ENCODE data around the gene OR10H4.
"Not testable (repeated sequence)": the region's sequence is repeated elsewhere in the genome, so short reads cannot be mapped to it uniquely, and the experiment has no call there.

The OR10H4 gene, protein sequence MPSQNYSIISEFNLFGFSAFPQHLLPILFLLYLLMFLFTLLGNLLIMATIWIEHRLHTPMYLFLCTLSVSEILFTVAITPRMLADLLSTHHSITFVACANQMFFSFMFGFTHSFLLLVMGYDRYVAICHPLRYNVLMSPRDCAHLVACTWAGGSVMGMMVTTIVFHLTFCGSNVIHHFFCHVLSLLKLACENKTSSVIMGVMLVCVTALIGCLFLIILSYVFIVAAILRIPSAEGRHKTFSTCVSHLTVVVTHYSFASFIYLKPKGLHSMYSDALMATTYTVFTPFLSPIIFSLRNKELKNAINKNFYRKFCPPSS

DNA sequence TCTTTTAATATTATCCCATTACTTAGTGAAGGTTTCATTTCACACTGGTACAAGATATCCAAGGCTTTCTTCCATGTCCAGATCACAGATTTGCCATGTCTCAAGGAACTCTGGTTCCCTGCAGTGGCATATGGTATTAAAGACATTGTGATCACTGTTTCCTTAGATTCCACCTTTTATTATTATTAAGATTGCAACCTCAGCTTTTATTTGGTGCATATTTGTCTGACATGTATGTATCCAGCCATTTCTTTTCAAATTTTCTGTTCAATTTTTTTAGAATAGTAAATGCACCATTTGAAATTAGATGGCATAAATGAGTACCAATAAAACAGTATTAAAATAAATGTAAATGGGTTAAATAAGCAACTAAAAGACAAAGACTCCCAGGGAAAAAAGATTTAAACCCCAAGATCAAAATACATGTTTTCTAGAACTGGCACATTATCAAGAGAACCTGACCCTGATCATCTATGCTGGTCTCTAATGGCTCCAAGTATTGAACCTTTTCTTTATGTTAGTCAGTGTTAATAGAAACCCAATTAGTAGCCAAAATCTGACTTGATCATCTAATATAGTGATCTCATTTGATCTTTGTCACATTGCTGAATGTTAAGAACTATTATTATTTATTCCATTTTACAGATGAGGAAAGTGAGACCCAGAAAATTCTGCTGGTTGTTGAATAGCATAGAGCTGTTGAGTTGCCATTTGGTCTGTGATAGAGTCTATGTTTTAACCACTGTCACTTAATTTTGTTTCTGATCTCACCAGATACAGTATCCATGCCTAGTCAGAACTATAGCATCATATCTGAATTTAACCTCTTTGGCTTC is at the start of gene OR10H4:
OR10H4 (plus strand) TSS at position 786 of the 836 bp plus-strand sequence; CDS start at position 786, 0 bp downstream.
- DNase-seq: no peak

DNA sequence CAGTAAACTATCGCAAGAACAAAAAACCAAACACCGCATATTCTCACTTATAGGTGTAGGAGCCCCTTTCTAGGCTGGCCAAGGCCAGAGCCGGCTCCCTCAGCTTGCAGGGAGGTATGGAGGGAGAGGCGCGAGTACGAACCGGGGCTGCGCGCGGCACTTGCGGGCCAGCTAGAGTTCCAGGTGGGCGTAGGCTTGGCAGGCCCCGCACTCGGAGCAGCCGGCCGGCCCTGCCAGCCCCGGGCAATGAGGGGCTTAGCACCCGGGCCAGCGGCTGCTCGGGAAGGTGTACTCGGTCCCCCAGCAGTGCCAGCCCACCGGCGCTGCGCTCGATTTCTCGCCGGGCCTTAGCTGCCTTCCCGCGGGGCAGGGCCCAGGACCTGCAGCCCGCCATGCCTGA is 49.2 kb upstream of the OR10H4 start:
- not testable (repeated sequence) for DNase-seq

DNA sequence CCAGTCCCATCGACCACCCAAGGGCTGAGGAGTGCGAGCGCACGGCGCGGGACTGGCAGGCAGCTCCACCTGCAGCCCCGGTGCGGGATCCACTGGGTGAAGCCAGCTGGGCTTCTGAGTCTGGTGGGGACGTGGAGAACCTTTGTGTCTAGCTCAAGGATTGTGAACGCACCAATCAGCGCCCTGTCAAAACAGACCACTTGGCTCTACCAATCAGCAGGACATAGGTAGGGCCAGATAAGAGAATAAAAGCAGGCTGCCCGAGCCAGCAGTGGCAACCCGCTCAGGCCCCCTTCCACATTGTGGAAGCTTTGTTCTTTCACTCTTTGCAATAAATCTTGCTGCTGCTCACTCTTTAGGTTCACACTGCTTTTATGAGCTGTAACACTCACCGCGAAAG is 48.8 kb upstream of the OR10H4 start:
- not testable (repeated sequence) for DNase-seq

DNA sequence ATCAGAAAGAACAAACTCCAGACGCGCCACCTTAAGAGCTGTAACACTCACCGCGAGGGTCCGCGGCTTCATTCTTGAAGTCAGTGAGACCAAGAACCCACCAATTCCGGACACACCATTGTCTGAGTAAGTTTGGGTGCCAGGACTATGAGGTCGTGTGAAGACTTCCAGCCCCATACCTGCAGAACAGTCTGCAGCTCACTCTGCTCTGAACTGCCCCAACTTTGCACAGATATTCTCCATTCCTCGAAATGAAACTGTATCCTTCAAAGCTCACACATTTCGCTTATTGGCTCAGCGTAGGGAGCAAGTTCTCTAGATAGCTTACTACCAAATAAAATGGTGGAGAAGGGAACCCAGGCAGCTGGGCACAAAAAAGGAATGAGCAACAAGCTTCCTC is 48.3 kb upstream of the OR10H4 start:
- no peak for DNase-seq

DNA sequence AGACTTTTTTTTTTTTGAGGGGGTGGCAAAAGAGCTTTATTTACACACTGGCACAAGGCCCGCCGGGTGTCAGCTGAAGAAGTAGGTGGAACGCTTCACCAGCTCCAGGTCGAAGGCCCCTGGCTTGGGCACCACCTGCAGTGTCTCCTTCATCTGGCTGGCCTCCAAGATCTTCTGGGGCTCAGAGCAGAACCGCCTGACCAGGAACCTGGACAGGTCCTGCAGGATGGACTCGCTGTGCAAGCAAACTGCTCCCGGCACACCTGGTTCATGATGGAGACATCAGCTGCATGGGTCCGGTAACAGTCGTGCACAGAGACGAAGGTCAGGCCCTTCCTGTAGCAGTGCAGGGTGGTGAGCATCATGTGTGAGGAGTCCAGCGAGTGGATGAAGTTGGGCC is 46.6 kb upstream of the OR10H4 start:
- DNase-seq: no peak

DNA sequence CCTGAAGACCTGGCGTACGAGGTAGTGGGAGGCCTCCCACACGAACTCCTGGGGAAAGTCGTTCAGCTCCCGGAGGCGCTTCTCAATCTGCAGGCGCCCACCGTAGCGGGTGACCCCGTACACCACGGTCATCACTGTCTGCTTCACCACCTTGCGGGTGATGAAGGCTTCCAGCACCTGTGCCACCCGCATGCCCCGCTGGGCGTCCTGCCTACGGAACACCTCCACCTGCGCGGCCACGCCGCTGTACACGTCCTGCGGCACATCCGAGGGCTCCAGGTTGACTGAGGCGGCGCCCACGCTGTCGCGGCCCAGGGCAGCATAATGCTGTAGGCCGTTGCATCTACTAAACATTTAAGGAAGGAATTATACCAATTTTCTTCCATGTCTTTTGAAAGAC is 45.9 kb upstream of the OR10H4 start:
- not testable (repeated sequence) for DNase-seq

DNA sequence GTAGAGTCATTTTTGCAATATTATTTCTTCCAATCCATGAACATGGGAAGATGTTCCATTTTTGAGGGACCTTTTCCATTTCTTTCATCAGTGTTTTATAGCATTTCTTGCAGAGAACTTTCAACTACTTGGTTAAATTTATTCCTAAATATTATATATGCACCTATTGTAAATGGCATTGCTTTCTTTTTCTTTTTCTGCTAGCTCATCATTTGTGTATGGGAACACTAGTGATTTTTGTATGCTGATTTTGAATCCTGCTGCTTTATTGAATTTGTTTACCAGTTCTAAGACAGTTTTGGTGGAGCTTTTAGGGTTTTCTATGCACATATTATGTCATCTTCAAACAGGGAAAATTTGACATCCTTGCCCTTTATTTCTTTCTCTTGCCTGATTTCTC is 43.8 kb upstream of the OR10H4 start:
- DNase-seq: no peak

DNA sequence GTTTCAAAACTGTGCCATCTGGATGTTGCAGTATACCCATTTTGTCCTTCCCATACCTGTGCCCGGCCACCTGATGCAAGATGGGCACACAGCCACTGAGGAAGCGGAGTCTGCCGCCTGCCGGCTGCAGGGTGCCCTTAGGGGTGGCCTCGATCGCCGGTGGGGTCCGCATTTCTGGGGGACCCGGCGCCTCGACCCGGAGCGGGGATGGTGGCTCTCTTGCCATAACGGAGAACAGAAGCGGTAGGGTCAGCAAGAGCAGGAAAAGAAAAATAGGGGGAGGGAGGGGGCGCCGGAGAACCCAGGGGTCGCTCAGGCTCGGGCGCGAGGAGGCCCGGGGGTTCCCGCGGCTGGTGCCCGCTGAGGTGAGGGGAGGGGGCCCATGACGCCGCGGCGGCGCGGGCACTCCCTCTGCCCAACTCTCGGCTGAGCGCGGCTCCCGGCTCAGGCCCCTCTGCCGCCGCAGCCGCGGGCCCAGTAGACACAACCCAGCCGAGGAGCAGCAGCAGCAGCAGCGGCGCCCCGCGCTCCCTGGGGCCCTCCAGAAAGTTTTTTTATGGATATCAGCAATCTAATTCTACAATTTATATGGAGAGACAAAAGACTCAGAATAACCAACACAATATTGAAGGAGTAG is 37.1 kb upstream of the OR10H4 start:
- DNase-seq: no peak

DNA sequence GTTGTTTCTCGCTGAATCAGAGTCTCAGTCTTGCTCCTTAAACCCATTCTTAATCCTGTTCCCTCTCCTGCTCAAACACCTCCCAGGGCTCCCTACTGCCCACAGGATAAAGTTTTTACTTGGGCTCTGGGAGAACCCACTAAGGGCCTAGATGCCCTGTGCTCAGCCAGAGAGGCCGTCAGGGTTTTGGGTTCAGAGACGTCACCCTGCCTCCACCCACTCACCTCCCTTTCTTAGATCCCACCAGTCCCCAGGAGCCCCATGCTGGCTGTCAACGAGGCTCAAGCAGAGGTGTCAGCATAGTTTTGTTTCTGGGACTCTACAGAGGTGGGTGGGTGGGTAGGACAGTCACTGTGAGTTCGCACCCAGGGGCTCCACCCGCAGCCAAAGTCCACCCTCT is 35.4 kb upstream of the OR10H4 start:
- no peak for DNase-seq

DNA sequence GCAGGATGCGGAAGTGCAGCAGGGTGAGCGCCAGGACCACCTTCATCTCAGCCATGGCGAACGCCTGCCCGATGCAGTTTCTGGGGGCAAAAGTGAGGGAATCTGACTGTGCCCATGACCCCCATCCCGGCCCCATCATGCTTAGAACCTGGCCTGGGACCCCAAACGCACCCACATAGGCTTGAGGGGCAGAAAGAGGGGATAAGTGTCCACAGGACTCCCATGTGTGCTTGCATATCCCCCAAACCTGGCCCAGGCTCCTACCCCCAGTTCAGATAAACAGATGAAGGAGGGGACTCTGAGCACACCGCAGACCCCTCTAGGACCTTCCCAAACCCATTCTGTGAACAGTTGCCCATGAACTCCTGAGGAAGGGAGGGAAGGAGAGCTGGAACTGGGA is 35.0 kb upstream of the OR10H4 start:
- no peak for DNase-seq

DNA sequence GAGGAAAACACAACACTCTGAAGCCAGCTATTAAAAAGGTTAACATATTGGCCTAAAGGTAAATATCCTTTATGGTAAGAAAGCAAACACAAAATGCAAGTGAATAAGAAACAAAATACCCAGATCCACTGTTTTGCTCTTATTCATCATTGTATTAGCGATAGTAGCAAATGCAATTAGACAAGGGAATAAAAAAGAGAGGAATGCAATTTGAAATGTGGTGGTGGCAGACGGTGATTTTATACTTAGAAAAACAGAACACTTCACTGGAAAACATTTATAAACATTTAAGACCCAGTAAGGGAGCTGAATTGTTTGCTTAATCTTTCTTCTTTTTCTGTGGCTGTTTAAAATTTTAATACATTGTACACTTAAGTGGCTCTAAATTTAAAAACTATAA is 33.7 kb upstream of the OR10H4 start:
- no peak for DNase-seq

DNA sequence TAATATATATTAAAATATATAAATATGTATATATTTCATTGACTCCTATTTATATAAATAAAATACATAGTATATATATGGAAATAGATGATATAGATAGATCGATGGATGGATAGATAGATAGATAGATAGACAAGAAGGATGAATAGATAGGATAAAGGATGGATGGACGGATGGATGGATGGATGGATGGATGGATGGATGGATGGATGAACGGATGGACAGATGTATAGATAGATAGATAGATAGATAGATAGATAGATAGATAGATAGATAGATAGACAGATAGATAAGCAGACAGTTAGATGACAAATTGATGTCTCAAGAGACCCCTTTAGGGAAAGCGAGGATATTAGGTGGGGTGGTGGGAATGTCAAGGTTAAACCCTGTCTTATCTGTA is 29.6 kb upstream of the OR10H4 start:
- no peak for DNase-seq

DNA sequence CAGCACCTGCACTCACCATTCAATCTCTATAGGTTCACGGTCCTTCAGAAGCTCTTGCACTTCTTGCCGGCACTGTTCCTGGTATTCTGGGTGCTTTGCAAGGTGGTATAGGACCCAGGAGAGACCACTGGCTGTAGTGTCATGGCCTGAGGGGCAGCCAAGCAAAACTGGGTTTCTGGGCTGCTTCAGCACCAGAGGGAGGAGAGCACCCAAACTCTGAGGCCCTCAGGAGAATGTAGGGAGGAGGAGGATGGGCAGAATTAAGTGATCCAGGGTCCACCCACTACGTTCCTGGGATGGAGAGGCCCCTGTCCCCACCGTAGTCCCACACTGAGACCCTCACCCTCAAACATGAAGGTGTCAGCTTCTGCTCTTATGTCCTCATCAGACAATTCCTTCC is 26.8 kb upstream of the OR10H4 start:
- DNase-seq: no peak

DNA sequence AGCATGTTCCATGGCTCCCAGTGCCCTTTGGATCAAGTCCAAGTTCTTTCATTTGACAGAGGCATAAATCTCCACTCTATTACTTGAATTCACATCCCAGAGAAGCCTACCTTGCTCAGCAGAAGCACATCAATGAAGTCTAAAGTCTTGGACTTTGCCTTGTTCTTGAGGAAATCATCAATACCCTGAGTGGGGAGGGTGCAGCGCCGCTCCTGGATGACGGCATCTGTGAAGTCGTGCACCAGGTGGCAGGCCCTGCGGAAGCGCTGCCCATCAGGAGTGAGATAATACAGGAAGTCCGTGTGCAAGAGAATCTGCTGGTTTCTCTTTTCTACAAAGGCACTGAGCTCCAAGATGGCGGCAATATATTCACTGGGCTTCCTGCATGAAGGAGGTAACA is 25.1 kb upstream of the OR10H4 start:
- DNase-seq: no peak

DNA sequence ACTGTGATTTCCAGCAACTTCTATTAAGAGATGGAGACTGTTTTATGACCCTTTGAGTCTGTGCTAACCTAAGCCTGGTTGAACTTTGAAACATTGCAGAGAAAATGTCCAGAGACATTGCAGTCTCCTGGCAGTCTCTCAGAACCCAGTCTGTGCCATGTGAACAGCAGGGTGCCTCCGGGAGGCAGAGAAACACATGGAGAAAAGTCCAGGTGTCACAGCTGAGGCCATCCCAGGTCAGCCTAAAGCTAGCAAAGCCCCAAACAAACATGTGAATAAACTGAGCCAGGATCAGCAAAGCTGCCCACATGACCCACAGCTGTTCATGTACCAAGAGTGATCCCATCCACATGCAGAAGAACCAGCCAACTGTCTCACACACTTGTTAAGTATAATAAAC is 22.3 kb upstream of the OR10H4 start:
- DNase-seq: no peak

DNA sequence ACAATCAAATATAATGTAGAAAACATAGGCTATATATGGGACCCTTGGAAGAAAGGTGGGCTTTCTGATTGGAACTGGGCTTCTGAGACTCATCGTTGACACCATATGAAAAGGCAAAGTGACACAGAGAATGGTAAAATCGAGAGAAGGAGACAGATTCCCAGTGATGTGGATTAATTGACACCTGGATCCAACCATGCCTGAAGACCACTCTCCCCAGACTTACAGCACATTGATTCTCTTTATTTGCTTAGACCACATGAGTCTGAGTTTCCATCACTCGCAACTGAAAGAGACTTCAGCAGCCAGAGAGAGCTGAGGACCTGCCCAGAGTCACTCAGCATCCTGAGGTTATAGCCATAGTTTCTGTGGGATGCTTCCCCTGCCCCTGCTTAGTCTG is 20.5 kb upstream of the OR10H4 start:
- no peak for DNase-seq

DNA sequence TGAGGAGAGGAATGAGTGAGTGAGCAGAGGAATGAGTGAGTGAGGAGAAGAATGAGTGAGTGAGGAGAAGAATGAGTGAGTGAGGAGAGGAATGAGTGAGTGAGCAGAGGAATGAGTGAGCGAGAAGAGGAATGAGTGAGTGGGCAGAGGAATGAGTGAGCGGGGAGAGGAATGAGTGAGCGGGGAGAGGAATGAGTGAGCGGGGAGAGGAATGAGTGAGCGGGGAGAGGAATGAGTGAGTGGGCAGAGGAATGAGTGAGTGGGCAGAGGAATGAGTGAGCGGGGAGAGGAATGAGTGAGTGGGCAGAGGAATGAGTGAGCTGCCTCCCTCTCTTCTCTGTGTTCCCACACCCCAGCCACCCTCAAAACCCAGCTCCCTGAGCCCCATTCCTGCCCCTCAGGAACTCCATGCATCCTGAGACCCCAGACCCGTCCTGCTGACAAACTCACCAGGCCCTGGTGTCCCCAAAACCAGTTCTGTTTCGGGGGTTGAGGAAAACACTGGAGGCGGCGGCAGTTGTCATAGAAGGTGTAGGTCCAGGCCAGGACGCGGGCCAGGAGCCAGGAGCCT is 15.0 kb upstream of the OR10H4 start:
- DNase-seq: not testable (repeated sequence)

DNA sequence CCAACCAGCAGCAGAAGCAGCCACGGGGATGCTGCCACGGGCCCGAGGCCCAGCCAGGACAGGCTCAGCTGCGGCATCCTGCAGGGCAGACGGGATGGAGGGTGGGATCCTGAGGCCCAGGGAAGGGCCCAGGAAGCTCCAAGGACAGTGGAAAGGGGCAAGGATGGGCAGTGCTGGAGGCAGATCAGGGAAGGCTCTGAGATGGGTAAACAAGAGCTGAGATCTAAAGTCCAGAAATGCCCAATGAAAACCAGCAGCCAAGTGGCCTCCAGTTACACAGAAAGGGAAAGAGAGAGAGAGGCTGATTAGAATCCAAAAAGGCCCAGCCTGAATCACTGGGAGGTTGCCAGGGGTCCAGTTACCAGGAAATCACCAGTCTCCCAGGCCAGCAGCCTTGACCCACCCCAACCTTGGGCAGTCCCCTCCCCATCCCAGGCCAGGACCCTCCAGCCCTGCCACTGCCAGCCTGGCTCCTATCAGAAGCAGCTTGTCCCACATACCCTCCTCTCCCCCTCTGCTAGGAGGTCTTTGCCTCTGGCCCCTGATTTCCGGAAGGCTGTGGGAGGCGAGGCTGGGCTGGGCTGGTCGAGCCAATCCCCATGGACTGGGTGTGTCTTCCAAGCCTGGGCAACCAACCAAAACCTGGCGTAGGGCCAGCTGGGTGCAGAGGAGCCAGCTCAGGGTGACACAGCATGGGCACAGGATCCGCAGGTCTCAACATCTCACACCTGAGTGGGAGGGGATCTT is 14.3 kb upstream of the OR10H4 start, which contains the start of gene CYP4F11:
CYP4F11 (minus strand) TSS at position 198 of the 747 bp plus-strand sequence; CDS start at position 77, 121 bp downstream.
- DNase-seq: peak; percentile 15

DNA sequence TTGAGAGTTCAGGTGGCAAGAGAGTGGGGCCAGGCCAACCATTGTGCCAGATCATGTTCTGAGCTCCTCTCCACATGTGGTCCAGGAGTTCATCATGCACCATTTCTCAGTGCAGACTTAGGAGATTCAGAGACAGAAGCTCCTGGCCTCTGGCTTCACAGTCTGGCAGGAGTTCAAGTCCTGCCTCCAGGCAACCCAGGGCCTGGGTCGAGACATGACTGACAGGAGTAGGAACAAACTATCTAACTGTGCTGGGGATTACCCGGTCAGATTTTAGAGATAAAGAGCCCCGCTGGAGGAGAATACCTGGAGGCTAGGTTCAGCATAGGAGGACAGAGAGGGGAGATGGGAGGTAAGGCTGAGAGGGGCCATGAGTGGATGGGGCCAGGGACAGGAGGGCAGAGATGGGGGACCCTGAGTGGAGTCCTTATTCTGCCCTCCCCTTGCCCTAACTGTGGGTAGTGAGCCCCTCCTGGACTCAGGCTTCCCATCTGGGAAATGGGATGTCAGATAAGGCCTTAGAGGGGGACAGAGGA is 13.6 kb upstream of the OR10H4 start:
- no peak for DNase-seq

DNA sequence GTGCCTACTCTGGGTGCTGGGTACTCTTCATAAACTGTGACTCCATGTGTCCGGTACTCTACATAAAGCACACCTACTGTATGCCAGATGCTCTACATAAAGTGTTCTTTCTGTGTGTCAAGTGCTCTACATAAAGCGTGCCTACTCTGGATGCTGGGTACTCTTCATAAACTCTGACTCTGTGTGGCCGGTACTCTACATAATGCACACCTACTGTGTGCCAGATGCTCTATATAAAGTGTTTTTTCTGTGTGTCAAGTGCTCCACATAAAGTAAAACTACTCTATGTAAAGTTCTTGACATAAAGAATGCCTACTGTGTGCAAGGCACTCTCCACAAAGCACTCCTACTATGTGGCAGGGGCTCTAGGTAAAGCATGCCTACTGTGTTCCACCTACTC is 12.6 kb upstream of the OR10H4 start:
- DNase-seq: no peak

DNA sequence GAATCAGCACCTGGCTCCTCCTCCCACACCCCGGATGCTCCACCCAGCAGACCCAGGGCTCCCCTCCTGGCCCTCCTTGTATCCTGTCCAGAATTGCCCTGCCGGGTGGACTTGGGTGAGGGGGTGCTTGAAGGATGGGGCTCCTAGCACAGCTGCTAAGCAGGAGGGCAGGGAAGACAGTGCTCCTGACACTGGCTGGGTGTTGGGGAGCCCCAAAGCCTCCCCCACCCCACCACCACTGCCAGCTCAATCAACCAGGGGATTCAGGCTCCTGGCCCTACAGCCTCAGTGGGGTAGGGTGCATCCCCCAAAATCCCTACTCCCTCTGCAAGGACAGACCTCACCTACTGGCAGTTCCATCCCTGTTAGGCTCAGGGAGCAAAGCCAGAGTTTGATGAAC is 11.9 kb upstream of the OR10H4 start:
- no peak for DNase-seq

DNA sequence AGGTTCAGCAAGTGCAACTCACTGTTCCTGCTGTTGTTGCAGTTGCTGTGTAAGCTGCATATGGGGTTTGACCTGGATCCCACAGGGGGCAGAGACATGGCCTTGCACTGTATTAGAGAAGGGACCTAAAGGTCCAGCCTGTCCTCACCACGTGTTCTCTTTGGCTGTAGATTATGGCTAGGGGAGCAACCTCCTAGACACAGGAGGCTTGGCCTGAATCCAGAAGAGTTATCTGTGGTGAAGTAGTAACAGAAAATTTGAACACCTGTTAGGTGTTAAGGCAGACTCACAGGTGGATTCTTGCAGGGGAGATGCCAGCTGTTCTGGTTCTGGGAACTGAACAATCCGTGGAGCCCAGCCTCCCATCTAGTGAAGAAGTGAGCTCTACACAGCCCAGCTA is 11.0 kb upstream of the OR10H4 start:
- DNase-seq: no peak
